ENCODE results near the gene EPM2A. TPM values are rescaled to one million over a fixed set of nuclear protein-coding genes. Genes with fewer than 3 reads are reported as not detected.

Gene EPM2A
- polyA plus RNA-seq, 1 donor (not counting 4 experiments of a cell fraction or from before 2014, with no cell fraction given) = 2.4 TPM

DNA sequence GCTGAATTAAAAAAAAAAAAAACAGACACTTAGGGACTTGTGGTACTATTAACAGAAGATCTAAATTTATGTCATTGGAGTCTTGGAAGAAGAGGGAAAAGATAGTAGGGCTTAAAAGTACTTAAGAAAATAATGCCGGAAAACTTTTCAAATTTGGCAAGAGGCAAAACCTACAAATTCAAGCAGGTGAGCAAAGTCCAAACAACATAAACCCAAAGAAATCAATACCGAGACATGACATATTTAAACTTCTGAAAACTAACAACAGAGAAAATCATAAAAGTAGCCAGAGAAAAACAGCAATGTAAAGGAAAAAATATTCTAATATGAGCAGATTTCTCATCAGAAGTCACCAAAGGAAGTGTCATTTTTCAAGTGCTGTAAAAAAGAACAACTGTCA lies 44.4 kb downstream of the EPM2A start:
- H3K9me1 ChIP-seq (ENCODE audit: control insufficient read depth, extremely low read depth, insufficient read depth, low read length) = no peaks in the 10 kb centered on the region
- no peak overlapping the region for H3K4me2 ChIP-seq (ENCODE audit: control insufficient read depth, extremely low read depth, insufficient read depth, low read depth, low read length)
- no peaks in the 10 kb centered on the region for H3K27me3 ChIP-seq (ENCODE audit: control insufficient read depth, extremely low read depth, insufficient read depth, low read length)
- DNase-seq (ENCODE audit: low read depth, low spot score) (no peak), FAIRE-seq (no peak)
- H3K9ac ChIP-seq (ENCODE audit: control insufficient read depth, extremely low read depth, insufficient read depth, low read length) = no peak overlapping the region
- H3K4me3 ChIP-seq (ENCODE audit: control insufficient read depth in 2 of 3, extremely low read depth in 1 of 3, insufficient read depth in 2 of 3, low read depth in 1 of 3, low read length in 3 of 3) = no peak overlapping the region
- no peaks in the 10 kb centered on the region for H3K9me3 ChIP-seq (ENCODE audit: control insufficient read depth, low read depth, low read length)
- dilution Hi-C loops (cut with MboI; ENCODE audit: extremely low pct_ligation_motif_present, low sequenced_read_pairs) = no loop called here
- H2AFZ ChIP-seq (ENCODE audit: control insufficient read depth, low read length) = no peak overlapping the region
- H3K79me2 ChIP-seq (ENCODE audit: control insufficient read depth, insufficient read depth, low read length) = no peaks in the 10 kb centered on the region
- no peaks in the 10 kb centered on the region for H4K20me1 ChIP-seq (ENCODE audit: control insufficient read depth, extremely low read depth, insufficient read depth, low read length)
- TF ChIP-seq CTCF (optimal IDR thresholded peaks at IDR 0.05 in 1 of 3, IDR thresholded peaks at IDR 0.05 in 1 of 3, conservative IDR thresholded peaks at IDR 0.05 in 1 of 3; ENCODE audit: extremely low read depth in 1 of 3, insufficient read depth in 2 of 3, low read length in 3 of 3) (no peak), EZH2 (IDR thresholded peaks at IDR 0.05; ENCODE audit: low read length) (no peak)
- H3K4me1 ChIP-seq (ENCODE audit: control insufficient read depth, extremely low read depth, insufficient read depth, low read length) = no peaks in the 10 kb centered on the region
- H3K27ac ChIP-seq (ENCODE audit: control insufficient read depth, insufficient read depth, low read length) = no peak overlapping the region
- H3K36me3 ChIP-seq (ENCODE audit: control insufficient read depth in 2 of 2, extremely low read depth in 1 of 2, insufficient read depth in 2 of 2, low read length in 2 of 2) = no peaks in the 10 kb centered on the region

DNA sequence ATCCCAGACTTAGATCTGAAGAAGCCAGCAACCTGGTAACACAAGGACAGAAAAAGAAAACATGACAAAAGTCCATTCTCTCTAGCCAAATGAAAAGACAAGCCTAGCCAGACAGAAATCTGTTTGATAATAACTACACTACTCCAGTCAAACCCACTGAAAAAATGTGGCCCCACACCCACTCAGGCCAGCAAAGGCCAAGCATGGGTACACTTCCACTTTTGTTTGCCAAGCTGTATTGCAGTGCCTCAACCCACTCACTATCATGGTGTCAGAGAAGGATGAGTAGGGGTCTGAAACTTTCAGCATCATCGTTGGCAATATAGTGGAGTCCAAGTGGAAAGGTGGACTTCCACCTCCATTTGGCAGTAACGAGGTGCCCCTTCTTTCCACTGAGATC lies 45.8 kb downstream of the EPM2A start:
- Histone ChIP-seq H3K4me3 (ENCODE audit: control insufficient read depth in 2 of 3, extremely low read depth in 1 of 3, insufficient read depth in 2 of 3, low read depth in 1 of 3, low read length in 3 of 3) (no peak overlapping the region), H3K9ac (ENCODE audit: control insufficient read depth, extremely low read depth, insufficient read depth, low read length) (no peak overlapping the region), H3K9me1 (ENCODE audit: control insufficient read depth, extremely low read depth, insufficient read depth, low read length) (no peaks in the 10 kb centered on the region), H3K9me3 (ENCODE audit: control insufficient read depth, low read depth, low read length) (no peaks in the 10 kb centered on the region), H3K36me3 (ENCODE audit: control insufficient read depth in 2 of 2, extremely low read depth in 1 of 2, insufficient read depth in 2 of 2, low read length in 2 of 2) (no peaks in the 10 kb centered on the region), H3K4me1 (ENCODE audit: control insufficient read depth, extremely low read depth, insufficient read depth, low read length) (no peaks in the 10 kb centered on the region), H3K79me2 (ENCODE audit: control insufficient read depth, insufficient read depth, low read length) (no peaks in the 10 kb centered on the region), H3K27ac (ENCODE audit: control insufficient read depth, insufficient read depth, low read length) (no peak overlapping the region), H4K20me1 (ENCODE audit: control insufficient read depth, extremely low read depth, insufficient read depth, low read length) (no peaks in the 10 kb centered on the region), H3K27me3 (ENCODE audit: control insufficient read depth, extremely low read depth, insufficient read depth, low read length) (no peaks in the 10 kb centered on the region), H2AFZ (ENCODE audit: control insufficient read depth, low read length) (no peak overlapping the region), H3K4me2 (ENCODE audit: control insufficient read depth, extremely low read depth, insufficient read depth, low read depth, low read length) (no peak overlapping the region)
- DNase-seq (ENCODE audit: low read depth, low spot score) (no peak), FAIRE-seq (no peak)
- dilution Hi-C loops (cut with MboI; ENCODE audit: extremely low pct_ligation_motif_present, low sequenced_read_pairs) = no loop called here
- TF ChIP-seq EZH2 (IDR thresholded peaks at IDR 0.05; ENCODE audit: low read length) = no peak
- no peak for TF ChIP-seq CTCF (optimal IDR thresholded peaks at IDR 0.05 in 1 of 3, IDR thresholded peaks at IDR 0.05 in 1 of 3, conservative IDR thresholded peaks at IDR 0.05 in 1 of 3; ENCODE audit: extremely low read depth in 1 of 3, insufficient read depth in 2 of 3, low read length in 3 of 3)

Data from keratinocyte (primary cell).